HG03060 (cell line): ENCODE results near the gene B3GNT5.

ENCODE experiments used
- ATAC-seq: cut with Tn5 transposase; IDR thresholded peaks from one replicate; pipeline ENCODE4 v1.9.1; 2021; ENCODE audit warnings: low read depth, moderate number of reproducible peaks; ENCODE audit not compliant: unreplicated experiment

The B3GNT5 gene, protein sequence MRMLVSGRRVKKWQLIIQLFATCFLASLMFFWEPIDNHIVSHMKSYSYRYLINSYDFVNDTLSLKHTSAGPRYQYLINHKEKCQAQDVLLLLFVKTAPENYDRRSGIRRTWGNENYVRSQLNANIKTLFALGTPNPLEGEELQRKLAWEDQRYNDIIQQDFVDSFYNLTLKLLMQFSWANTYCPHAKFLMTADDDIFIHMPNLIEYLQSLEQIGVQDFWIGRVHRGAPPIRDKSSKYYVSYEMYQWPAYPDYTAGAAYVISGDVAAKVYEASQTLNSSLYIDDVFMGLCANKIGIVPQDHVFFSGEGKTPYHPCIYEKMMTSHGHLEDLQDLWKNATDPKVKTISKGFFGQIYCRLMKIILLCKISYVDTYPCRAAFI

DNA sequence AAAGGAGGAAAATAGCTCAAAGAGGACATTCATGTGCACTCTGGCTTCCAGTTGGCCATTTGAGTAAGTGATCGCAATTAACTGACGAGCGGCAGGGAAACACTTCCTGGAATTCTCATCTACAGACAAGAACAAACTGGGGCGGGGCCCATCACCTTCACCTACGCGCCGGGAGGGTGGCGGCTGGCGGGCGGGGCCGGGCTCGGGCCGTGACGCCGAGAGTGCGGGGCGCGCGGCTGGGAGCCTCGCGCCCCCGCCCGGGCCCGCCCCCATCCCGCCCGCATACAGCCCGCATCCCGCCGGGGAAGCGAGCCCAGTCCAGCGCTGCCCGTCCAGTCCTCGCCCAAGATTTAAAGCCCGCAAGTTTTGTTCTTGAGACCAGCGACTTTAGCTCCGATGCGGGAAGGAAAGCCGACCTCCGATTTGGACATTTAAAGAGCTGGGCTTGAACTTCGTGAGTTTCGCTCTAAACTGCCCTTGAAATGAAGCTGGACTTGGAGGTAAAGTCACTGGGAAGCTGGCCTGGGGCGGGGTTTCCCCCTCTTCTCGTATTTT is at the start of gene B3GNT5:
TSS of gene B3GNT5 (plus strand) at position 281 of the 555 bp plus-strand sequence. CDS start 16,546 bp downstream, outside the sequence.
- ATAC-seq: no peak

DNA sequence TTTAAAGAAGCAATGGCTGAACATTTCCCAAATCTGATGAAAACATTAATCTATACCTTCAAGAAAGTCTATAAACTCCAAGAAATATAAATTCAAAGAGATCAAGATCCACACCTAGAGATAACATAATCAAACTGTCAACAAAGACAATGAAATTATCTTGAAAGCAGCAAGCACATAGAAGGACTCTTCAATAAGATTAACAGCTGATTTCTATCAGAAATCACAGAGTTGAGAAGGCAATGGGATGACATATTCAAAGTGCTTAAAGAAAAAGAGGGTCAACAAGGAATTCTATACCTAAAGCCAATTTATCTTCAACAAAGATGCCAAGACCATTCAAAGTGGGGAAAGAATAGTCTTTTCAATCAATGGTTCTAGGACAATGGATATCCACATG is 49.4 kb upstream of the B3GNT5 start:
- ATAC-seq: no peak

- no peak for ATAC-seq
These were observed 44.8 kb upstream of the B3GNT5 start for GRCh38 chr3:183208260-183208659.

GRCh38 chr3:183208800-183209199 is 44.3 kb upstream of the B3GNT5 start:
- ATAC-seq: no peak

GRCh38 chr3:183210341-183210740 is 42.7 kb upstream of the B3GNT5 start:
- no peak for ATAC-seq

DNA sequence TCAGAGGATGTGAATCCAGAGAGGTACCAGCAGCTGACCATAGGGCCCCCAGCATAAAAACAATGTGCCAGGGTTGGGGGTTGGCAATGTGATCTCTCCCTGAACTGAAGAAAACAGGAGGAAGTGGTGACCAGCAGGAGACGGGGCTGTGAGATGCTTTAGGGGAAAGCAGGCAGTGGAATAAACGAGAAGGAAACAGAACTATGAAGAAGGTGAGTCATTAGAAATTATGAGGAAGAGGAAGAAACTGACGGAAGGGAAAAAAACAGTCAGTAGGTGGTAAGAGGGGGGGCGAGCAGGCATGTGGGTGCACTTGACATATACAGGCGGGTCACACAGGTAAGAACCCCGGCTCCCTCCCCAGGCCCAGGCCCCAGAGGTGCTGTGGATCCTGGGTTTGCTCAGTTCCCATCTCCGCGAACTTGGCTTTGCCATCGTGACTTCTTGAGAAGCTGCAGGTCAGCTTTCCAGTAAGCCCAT is 42.2 kb upstream of the B3GNT5 start:
- ATAC-seq: no peak

DNA sequence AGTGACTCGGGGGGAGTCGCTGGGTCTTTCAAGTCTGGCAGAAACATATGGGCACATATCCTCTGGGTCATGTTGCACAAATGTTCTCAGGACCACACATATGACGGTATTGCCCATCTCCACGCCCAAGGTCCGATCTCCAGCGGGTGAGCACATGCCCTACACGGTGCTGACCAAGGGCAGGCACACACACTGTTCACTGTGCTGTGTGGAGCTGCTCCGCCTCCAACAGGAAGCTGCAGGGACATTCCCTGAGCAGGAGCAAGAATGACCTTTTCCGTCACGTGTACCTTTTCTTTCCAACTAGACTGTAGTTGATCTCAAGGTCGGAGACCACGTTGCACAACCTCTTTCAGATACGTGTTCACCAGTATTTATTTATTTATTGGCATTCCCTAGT is 41.7 kb upstream of the B3GNT5 start:
- no peak for ATAC-seq

GRCh38 chr3:183212096-183212495 is 41.0 kb upstream of the B3GNT5 start:
- ATAC-seq: no peak

- ATAC-seq: no peak
These were observed 40.5 kb upstream of the B3GNT5 start for GRCh38 chr3:183212565-183212964.

- ATAC-seq: no peak
These were observed 39.4 kb upstream of the B3GNT5 start for GRCh38 chr3:183213415-183214276.

GRCh38 chr3:183214277-183214612 is 38.8 kb upstream of the B3GNT5 start:
- no peak for ATAC-seq

- no peak for ATAC-seq
These were observed 37.4 kb upstream of the B3GNT5 start for GRCh38 chr3:183215591-183216202.

DNA sequence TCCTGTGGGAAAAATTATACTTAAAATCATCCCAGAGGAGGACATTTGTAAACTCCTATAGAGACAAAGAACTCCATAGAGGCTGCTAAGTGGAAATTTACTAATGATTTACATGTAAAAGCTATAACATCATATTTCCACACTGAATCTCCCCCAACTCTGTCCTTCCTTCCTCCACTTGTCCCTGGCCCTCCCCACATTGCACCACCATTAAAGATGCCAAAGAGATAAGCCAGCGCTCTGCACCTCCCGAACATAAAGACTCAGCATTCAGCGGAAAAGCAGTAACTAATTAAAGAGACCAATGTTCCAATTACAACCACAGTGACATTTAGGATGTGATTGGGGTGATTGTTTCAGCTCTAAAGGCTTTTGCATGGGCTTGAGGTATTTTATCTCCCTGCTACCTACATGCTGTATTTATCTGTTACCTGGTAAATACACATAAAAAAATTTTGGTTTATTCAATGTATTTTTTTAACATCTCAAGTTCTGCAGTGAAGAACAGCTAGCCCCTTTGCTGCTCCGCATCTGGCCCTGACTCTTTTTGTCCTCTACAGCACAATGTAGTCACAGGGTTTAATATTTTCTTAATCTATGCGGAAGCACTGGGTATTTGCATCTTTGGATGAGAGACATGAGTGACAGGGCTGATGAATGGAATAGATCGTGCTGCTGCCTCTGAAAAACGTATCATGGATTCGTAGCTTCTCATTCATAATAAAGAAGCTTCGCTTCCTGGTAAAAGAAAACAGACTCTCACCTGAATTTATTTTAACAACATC is 35.3 kb upstream of the B3GNT5 start:
- ATAC-seq: no peak

DNA sequence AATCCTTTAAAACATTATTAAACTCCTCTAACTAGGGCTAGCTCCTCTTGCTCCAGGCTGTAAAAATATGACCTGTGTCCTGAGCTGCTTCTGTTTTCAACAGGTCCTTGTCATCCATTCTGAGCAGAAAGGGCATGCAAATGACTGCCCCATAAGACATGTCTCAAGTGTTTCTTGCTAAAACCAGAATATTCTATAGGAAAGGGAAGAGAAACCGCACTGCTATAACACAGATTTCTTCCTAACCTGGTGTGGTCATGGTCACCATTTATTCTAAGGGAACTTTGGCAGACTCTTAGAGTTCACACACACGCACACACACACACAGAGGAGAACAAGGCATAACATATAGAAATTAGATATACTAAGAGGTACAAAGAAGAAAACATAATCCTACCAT is 34.2 kb upstream of the B3GNT5 start:
- no peak for ATAC-seq

DNA sequence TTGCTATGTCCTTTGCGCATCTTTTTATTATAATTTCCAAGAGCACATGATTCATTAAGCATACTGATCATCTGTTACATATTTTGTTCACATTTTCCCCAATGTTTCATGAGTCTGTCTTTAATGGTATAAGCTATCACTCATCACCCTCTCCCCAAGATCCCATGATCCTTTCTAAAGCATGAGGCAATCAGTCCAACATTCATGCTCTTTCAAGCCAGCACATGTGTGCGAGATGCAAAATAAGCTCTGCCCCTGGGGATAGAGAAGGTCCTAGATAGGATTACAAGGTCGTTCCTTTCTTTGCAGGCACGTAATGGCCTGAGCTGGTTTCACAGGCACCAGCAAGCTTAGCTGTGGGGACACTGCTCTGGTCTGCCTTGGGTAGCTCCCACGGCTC is 32.2 kb upstream of the B3GNT5 start:
- ATAC-seq: no peak

DNA sequence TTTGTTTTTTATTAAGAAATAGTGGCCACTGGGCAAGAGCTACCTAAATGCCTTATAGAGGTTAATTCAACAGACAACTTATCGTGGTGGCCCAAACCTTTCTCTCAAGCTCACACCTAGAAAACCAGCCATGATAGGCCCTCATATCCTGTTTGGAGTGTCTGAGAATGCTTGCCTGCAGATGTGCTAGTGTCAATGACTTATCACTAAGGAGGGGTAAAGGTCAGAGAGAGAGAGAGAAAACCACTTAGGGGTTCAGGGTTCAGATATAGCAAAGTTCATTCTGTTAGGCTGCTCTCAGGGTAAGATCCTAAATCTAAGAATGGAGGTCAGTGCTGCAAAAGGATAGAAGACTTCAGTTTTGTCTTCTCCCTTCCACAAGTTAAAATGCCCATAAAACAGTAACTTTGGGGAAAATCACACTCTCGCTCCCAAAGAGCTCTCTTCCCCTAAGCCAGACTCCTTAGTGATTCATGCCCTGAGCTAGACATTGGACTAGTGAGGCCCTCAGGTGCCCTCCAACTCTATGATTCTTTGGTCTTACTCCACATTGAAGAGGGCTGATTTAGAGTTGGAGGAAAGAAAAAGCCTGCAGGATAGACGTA is 30.3 kb upstream of the B3GNT5 start:
- ATAC-seq: no peak

DNA sequence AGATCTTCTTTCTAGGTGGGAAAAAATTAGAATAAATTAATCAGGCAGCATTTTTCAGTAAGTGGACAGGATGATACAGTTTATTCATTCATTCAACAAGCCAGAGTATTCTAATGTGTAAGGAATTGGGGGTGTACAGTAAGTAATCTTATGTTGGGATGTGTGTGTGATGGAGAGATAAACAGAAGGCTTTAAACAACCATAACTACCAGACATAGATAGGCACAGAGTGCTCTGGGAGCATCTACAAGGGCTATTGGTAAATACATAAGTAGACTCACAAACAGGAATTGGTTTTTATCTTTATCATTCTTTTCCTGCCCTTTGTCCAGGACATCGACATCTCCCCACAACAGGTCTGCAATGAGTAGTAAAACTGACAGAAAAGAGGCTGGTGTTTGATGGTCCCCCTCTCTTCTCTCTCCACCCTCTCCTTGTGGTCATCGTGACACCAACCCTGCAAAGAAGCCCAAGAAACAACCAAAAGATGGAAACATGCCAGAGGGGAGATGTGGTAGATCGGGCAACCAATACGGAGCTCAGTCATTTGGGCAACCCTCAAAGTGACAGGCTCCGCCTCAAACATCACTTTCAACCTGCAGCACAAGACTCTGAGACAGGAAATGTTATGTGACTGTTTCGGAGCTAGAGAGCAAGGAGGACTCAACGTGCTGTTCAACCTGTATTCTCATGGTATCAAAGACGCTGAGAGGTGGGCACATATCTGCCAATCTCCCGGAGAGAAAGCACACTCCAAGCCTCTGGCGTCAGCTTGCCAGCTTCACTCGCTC is 28.7 kb upstream of the B3GNT5 start:
- ATAC-seq: no peak

DNA sequence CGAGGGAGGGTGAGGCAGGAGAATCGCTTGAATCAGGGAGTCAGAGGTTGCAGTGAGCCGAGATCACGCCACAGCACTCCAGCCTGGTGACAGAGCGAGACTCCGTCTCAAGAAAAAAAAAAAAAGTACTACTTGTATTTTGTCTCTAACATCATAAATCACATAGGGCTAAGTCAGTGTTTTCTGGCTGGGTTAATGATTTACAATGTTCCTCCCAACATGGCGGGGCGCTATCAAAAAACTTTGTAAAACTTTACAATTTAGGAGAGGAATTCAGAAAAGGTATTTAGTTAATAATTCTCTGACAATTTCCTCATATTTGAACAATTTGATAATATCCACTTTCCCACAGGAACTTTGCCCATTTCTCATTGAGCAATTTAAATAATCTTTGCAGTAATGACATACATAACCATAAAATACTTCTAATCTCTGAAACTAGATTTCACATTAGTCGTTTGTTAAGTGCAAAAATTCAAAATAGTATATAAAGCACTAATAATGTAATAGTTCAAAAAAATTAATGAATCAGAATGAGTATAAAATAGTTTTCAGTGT is 26.6 kb upstream of the B3GNT5 start:
- no peak for ATAC-seq

DNA sequence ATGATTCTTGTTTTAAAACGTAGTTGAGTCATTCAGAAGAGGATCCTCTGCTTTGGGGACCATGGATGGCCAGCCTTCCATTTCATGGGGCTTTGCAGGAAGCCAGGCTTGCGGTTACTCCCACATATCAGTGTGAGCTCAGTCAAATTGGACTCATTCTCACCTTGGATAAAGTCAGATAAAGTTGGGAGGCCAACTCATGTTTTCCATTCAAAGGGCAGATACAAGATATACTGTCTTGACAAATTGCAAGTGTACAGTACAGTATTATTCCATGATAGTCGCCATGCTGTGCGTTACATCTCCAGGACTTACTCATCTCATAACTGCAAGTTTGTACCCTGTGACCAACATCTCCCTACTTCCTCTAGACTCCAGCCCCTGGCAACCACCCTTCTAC is 25.5 kb upstream of the B3GNT5 start:
- ATAC-seq: no peak
